HG03025 (cell line): ENCODE results near the gene IKZF5.

ENCODE experiments used
- ATAC-seq: cut with Tn5 transposase; IDR thresholded peaks from one replicate; pipeline ENCODE4 v1.9.1; 2021; ENCODE audit warnings: mild to moderate bottlenecking, moderate library complexity; ENCODE audit not compliant: unreplicated experiment, low FRiP score

Gene IKZF5, protein sequence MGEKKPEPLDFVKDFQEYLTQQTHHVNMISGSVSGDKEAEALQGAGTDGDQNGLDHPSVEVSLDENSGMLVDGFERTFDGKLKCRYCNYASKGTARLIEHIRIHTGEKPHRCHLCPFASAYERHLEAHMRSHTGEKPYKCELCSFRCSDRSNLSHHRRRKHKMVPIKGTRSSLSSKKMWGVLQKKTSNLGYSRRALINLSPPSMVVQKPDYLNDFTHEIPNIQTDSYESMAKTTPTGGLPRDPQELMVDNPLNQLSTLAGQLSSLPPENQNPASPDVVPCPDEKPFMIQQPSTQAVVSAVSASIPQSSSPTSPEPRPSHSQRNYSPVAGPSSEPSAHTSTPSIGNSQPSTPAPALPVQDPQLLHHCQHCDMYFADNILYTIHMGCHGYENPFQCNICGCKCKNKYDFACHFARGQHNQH

DNA sequence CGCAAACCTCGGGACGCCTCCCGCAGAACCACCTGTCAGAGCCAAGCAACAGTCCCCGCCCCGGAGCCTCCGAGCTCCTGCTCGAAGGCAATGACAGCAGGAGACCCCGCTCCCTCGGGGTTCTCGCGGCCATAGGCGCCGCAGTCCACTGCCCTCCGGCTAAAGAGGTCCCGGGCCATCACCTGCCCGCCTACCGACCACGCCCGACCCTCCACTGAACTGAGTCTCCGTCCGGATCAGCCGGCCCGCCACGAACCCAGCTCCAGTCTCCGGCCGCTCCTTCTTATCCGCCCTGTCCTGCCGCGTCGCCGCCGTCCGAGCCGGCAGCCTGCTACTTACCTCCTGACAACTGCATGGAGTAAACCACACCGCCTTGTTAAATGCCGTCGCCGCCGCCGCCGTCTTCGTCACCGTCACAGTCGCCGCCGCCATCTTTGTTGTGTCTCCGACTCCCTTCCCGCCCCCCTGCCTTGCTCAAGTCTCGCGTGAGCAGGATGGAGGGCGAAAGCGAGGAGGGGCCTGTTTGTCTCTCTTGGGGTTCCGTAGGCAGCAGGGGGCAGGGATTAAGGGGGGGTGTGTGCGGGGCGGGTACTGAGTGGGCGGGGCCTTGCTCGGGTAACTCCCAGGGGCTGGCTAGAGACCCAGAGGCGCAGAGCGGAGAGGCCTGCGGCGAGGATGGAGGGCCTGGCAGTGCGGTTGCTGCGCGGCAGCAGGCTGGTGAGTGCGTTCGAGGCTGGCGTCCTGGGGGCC lies at the start of gene IKZF5, which contains the start of gene ACADSB:
Gene IKZF5, minus strand, starts transcription at position 441 of the 750 bp plus-strand sequence. CDS start 10,170 bp downstream, outside the sequence.
Gene ACADSB, plus strand, starts transcription at position 652 of the 750 bp plus-strand sequence. Its CDS starts 24 bp downstream, at position 676.
- peak; percentile 84 for ATAC-seq

DNA sequence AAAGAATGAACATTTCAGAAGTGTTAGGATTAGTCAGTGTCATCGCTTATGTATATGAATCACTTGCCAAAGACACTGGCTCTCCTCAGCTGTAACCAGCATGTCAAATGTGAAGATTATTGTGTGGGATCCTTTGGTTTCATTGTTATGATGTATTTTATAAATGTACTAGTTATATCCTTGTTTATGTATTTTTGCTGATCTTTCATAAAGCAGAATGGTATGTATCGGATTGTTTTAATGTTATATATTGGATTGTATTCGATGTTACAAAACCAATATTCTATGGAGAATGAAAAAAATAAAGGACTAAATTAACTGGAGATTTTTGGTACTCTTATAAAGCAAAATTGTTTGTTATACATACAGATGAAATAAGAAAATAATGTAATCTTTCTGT lies 49.4 kb upstream of the IKZF5 start:
- no peak for ATAC-seq

DNA sequence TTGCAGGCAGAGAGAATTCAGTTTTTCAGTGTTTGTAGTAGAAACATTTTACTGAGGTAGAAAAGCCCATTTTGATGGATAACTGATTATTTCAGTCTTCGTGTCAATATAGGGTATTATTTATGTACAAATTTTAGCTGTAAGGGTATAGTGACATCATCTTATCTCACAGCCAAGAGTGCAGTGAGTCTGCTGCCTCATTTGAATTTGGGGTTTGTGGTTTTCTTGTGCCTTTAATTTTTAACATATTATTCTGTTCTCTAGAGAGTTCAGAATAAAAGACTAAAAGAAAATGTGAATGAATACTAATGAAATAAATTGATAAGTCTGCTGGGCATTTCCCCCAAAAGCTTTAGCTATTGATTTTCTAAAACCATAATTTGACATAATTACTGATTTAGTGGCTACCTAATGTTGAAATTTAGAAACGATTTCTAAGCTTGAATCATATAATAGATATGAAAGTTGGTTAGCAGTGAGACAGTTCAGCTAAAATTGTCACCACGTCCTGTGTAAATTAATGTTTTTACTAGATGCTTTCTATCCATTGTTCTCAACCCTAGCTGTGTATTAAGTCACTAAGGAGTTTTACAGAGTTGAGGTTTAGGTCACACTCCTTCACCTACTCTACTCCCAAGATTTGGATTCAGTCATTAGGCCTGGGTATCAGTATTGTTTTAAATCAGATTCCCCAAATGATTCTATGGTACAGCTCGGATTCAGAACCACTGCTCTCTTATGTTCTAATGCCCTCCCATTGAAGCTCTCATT lies 37.6 kb upstream of the IKZF5 start:
- no peak for ATAC-seq

GRCh38 chr10:123044391-123044790 lies 35.8 kb upstream of the IKZF5 start:
- ATAC-seq = no peak

- ATAC-seq = peak; percentile 79
Measured at GRCh38 chr10:123043409-123043925, 34.9 kb upstream of the IKZF5 start.

DNA sequence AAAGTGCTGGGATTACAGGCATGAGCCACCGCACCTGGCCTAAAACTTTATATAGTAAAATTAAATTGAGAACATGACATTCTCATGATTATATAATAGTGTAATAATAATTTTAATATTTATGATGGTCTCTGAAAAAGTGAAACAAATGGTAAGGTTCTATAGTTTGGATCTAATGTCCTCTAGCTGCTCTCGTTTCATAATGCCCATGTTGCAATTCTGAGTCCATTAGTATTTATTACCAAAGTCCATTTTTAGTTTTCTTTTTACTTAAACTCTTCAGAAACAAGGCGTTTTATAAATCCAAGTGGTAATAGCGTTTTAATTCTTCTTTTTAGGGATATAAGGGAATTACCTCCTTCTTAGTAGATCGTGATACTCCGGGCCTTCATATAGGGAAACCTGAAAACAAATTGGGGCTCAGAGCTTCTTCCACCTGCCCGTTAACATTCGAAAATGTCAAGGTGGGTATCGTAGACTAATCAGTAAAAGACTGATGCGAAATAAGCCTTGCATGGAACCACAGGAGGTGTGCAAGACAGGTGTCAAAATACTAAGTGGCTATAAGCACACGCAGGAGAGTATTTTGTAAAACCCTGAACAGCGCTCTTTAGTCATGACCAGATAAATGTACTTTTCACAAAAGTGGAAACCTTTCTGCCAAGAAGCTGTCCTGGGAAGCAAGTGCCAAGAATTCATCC lies 34.3 kb upstream of the IKZF5 start:
- ATAC-seq = no peak

DNA sequence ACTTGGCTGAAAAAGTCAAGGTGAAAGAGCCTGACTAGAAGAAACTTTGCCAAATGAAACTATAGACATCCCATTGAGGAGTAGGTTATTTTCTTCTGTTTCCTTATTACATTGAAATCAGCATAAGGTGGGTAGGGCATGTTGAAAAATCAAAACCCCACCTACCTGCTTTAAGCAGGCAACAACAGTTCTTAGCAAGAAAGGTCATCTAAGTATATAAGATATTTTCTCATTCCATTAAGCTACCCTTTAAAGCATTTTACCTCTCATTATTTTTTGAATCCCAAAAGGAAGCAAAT lies 31.0 kb upstream of the IKZF5 start:
- ATAC-seq = no peak

- no peak for ATAC-seq
Measured at GRCh38 chr10:123038782-123039631, 30.4 kb upstream of the IKZF5 start.

- ATAC-seq = no peak
Measured at GRCh38 chr10:123035467-123036086, 27.0 kb upstream of the IKZF5 start.

- ATAC-seq = no peak
Measured at GRCh38 chr10:123034332-123034731, 25.7 kb upstream of the IKZF5 start.

GRCh38 chr10:123031124-123031523 lies 22.5 kb upstream of the IKZF5 start:
- no peak for ATAC-seq

- ATAC-seq = no peak
Measured at GRCh38 chr10:123027861-123028260, 19.3 kb upstream of the IKZF5 start.

DNA sequence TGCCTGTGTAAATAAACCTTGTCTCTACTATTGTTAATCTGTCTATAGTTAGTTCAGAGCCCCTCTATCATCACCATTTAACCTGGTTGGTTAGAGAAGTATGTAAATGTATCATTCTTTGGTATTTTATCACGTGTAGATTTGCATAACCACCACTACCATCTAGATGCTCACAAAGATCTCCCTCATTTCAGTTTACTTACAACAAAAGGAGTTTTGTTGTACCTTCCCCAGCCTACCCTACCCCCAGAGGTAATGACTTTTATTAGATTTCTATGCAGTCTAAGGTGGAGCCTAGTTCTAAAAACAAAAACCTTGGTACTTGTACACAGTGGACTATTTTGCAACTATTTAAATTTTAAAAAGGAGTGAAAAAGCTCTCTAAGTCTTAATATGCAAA lies 17.7 kb upstream of the IKZF5 start:
- ATAC-seq = no peak

GRCh38 chr10:123024540-123024939 lies 15.9 kb upstream of the IKZF5 start:
- ATAC-seq = no peak

DNA sequence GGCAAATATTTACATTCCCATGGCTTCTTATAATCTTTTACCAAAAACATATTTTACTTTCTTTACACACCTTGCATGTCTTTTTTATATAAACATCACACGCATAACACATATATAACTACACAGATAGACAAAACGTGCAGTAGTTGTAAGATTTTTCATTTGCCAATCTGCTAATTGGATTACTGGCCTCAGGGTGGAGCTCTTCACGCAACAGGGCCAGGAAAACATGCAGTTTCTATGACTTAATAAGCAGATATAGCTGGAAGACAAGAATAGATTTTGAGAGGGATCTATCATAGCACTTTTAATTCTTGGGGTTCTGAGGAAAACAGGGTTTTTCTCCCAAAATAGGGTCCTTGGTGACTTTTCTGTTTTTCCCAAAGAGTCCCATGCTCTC lies 12.9 kb upstream of the IKZF5 start:
- no peak for ATAC-seq

- ATAC-seq = no peak
Measured at GRCh38 chr10:123019941-123020703, 11.5 kb upstream of the IKZF5 start.

DNA sequence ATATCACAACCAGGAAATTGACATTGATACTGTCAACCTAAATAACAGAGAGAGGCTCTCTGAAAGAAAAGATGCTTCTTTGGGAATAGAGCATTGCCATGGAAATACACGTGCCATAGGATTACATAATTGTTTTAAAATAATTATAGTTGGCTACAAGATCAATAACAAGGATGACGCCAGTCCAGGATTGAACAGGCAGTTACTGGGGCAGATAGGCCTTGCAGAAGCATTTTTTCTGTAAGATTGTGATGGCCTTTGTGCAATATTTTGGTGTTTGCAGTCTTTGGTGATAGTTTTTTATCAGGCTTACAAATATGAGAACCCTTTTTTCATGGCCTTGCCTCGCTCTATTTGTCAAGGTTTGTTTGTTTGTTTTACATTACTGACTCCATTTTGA lies 10.7 kb upstream of the IKZF5 start:
- no peak for ATAC-seq

DNA sequence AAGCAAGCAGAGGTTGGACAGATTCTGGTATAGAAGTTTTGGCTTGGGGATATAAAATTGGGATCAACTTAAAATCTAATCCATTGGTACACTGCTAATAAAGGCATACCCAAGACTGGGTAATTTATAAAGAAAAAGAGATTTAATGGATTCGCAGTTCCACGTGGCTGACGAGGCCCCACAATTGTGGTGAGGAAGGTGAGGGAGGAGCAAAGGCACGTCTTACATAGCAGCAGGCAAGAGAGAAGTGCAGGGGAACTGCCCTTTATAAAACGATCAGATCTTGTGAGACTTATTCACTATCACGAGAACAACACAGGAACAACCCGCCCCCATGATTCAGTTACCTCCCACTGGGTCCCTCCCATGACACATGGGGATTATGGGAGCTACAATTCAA lies 9.9 kb upstream of the IKZF5 start:
- ATAC-seq = no peak
